Neural cell (in vitro differentiated cells): ENCODE measurements around the gene AFF3.

ENCODE experiments used
- CTCF ChIP-seq: fragments of 450-650 bp; IDR thresholded peaks from 2 replicates; pipeline ENCODE4 v1.5.1; 2014; ENCODE audit warnings: antibody characterized with exemption, mild to moderate bottlenecking, moderate library complexity; ENCODE audit not compliant: poor library complexity, severe bottlenecking
- RAD21 ChIP-seq: fragments of 450-650 bp; conservative IDR thresholded peaks from 2 replicates; pipeline ENCODE4 v1.6.1; 2014; ENCODE audit warnings: antibody characterized with exemption, mild to moderate bottlenecking, moderate library complexity
- TAF1 ChIP-seq: IDR thresholded peaks from 2 replicates; pipeline ENCODE4 v1.6.1; 2012; ENCODE audit warnings: low read depth

- TF ChIP-seq TAF1 (no peak), CTCF (no peak), RAD21 (no peak)
Measured at GRCh38 chr2:99942561-99943347, 199.6 kb downstream of the AFF3 start.
